ENCODE measurements around the gene CRELD2.

The CRELD2 gene

DNA sequence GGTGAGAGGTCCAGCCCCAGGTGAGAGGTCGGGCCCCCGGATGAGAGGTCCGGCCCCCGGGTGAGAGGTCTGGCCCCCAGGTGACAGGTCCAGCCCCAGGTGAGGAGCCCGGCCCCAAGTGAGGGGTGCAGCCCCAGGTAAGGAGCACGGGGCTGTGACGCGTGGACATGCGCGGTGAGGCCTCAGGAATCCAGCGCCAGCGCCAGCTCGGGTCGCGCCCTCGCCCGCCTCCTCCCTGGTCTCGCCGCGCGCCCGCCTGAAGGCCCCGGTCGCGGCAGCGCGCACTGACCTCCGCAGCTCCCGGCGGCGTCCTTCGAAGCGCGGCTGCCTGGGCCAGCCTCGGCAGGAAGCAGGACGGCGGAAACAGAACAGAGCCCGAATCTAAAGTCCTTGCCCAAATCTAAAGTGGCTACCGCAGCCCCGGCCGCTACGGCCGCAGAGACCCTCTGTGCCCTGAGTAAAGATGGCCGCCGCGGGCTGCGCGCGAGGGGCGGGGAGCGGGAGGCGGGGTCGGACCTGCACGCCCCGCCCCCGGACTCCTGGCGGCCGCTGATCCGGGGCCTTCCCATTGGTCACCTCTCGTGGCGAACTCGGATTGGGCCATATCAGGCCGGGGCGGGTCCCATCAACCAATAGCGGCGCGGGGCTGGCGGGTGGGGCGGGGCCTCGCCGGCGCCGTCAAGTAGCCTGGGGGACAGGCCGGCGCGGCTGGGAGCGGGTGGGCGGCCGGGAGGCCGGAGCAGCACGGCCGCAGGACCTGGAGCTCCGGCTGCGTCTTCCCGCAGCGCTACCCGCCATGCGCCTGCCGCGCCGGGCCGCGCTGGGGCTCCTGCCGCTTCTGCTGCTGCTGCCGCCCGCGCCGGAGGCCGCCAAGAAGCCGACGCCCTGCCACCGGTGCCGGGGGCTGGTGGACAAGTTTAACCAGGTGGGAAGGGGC lies at the start of gene CRELD2, which contains the start of gene ALG12:
TSS of gene CRELD2 (plus strand) at position 661 of the 937 bp plus-strand sequence. CDS start at position 797, 136 bp downstream.
TSS of gene ALG12 (minus strand) at position 465 of the 937 bp plus-strand sequence. CDS start 4,673 bp downstream, outside the sequence.
- no peak for FAIRE-seq

- no peak for FAIRE-seq
Measured at GRCh38 chr22:49869086-49869830, 49.2 kb upstream of the CRELD2 start.

DNA sequence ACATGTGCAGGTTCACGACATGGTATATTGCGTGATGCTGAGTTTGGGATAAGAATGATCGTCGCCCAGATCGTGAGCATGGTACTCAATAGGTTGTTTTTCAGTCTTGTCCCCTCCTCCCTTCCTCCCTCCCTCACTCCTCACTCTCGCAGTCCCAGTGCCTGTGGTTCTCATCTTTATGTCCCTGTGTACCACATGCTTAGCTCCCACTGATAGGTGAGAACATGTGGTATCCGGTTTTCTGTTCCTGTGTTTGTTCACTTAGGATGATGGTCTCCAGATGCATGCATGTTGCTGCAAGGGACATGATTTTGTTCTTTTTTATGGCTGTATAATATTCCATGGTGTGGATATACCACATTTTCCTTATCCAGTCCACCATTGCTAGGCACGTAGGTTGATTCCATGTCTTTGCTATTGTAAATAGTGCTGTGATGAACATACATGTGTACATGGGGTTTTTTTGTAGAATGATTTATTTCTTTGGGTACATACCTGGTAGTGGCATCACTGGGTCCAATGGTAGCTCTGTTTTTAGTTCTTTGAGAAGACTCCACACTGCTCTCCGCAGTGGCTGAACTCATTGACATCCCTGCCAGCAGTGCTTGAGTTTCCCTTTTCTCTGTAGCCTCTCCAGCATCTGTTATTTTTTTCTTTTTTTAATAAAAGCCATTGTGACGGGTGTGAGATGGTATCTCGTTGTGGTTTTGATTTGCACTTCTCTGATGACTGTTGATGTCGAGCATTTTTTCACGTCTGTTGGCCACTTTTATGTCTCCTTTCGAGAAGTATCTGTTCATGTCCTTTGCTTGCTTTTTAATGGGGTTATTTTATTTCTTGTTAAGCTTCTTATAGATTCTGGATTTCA lies 48.4 kb upstream of the CRELD2 start:
- no peak for FAIRE-seq

DNA sequence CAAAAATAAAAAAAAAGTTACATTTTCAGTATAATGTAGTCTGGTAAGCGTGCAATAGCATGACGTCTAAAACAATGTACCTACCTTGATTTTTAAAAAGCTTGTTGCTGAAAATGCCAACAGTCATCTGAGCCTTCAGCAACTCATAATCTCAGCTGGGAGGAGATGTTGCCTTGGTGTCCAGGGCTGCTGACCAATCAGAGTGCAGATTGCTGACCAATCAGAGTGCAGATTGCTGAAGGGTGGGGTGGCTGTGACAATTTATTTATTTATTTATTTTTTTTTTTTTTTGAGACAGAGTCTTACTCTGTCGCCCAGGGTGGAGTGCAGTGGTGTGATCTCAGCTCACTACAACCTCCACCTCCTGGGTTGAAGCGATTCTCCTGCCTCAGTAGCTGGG lies 47.0 kb upstream of the CRELD2 start:
- FAIRE-seq = no peak

DNA sequence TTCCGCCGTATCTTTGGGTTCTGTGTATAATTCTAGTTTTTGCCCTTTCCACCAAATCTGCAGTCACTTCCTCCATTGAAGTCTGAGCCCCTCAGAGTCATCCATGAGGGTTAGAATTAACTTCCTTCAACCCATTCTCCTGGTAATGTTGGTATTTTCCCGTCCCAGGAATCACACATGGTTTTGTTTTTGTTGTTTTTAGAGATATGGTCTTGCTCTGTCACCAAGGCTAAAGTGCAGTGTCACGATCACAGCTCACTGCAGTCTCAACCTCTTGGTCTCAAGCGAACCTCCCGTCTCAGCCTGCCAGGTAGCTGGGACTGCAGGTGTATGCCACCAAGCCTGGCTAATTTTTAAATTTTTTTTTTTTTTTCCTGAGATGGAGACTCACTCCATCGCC lies 46.1 kb upstream of the CRELD2 start:
- no peak for FAIRE-seq

GRCh38 chr22:49873228-49873940 lies 45.0 kb upstream of the CRELD2 start:
- no peak for FAIRE-seq

GRCh38 chr22:49877642-49878041 lies 40.8 kb upstream of the CRELD2 start:
- no peak for FAIRE-seq

DNA sequence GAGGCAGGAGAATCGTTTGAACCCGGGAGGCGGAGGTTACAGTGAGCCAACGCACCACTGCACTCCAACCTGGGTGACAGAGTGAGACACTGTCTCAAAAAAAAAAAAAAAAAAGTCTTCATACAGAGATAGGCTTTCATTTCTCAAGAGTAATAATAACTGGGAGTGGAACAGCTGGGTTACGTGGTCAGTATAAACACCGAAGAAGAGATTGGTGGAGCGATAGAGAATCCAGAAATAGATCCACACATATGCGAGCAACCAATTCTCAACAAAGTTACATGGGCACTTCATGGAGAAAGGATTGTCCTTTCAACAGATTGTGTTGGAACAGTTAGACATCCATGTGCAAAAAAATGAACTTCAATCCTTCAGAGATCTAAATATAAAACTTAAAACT lies 40.2 kb upstream of the CRELD2 start:
- FAIRE-seq = no peak

DNA sequence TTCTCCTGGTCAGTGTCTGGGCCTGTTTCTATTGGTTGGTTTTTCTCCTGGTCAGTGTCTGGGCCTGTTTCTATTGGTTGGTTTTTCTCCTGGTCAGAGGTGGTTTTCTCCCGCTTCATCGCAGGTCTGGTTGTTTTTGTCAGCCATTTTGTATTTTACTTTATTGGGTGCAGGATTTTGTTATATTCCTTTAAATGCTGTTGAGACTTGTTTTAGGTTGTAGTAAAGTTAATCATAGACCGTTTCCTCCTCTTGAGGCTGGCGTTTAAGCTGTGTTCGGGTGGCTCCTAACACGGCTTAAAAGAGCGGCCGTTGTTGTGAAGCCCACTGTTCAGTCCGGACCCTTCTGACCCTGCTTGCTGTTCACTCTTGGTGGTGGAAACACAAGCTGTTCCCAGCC lies 38.6 kb upstream of the CRELD2 start:
- no peak for FAIRE-seq

GRCh38 chr22:49880281-49880680 lies 38.2 kb upstream of the CRELD2 start:
- FAIRE-seq = no peak

DNA sequence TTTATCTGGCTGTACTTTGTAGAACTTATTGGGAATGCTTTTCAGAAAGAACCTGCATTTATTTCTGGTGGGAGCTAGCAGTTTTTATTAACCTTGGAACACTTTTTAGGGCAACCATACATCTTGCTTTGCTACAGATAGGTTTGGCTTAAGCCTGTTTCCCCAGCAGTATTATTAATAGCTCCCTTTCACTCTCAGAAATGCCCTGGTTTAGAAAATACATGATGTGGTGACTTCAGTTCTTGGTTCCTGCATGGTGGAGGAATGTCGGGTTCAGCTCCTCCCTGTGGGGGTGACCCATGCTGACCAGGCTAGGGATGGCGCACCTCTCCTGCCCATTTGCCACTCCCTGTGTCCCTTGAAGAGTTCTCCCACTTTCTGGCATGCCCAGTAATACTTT lies 36.6 kb upstream of the CRELD2 start:
- no peak for FAIRE-seq

- no peak for FAIRE-seq
Measured at GRCh38 chr22:49882519-49883293, 35.7 kb upstream of the CRELD2 start.

DNA sequence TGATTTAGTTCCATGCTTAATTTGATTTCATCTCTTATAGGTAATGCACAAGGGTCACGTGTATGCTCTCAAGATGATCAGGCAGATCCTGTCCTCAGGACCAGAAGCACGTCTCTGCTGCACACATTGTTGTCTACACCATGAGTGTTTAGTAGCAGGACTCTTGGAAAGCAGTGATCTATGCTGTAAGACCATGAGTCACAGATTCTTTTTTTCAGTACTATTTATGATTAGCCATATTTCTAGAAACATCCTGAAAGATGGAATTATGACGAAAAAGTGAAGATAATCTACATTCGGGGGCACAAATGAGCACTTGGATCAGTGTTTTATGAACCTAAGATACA lies 35.2 kb upstream of the CRELD2 start:
- no peak for FAIRE-seq

GRCh38 chr22:49884075-49884474 lies 34.4 kb upstream of the CRELD2 start:
- FAIRE-seq = no peak

- FAIRE-seq = no peak
Measured at GRCh38 chr22:49884503-49885260, 33.8 kb upstream of the CRELD2 start.

- FAIRE-seq = no peak
Measured at GRCh38 chr22:49885281-49885680, 33.2 kb upstream of the CRELD2 start.

DNA sequence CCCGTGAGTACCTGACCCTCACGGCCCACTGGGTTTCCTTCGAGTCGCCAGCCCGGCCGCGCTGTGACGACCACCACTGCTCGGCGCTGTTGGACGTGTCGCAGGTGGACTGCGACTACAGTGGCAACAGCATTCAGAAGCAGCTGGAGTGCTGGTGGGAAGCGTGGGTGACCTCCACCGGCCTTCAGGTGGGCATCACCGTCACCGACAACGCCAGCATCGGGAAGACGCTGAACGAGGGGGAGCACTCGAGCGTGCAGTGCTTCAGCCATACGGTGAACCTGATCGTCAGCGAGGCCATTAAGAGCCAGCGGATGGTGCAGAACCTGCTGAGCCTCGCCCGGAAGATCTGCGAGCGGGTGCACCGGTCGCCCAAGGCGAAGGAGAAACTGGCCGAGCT lies 32.6 kb upstream of the CRELD2 start:
- FAIRE-seq = no peak

DNA sequence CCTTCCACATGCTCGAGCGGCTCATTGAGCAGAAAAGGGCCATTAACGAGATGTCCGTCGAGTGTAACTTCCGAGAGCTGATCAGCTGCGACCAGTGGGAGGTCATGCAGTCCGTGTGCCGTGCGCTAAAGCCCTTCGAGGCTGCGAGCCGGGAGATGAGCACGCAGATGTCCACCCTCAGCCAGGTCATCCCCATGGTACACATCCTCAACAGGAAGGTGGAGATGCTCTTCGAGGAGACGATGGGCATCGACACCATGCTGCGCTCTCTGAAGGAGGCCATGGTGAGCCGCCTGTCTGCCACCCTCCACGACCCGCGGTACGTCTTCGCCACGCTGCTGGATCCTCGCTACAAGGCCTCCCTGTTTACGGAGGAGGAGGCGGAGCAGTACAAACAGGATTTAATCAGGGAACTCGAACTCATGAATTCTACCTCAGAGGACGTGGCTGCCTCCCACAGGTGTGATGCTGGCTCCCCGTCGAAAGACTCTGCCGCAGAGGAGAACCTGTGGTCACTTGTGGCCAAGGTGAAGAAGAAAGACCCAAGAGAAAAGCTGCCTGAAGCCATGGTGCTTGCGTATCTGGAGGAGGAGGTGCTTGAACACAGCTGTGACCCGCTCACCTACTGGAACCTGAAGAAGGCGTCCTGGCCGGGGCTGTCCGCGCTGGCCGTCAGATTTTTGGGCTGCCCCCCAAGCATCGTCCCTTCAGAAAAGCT lies 31.9 kb upstream of the CRELD2 start:
- FAIRE-seq = no peak

DNA sequence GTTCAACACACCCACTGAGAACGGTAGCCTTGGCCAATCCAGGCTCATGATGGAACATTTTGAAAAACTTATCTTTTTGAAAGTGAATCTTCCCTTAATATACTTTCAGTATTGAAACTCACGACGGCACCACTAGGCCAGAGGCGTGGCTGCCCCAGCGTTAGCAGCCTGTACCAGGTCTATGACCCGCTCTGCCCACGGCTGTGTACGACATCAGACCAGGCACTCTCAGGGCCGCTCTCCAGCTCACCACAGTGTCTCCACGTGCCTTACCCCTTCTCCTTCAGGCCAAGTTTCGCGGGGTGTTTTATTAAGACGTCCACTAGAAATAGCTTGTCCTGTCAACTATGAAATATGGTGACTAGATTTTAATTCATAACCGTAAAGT lies 31.4 kb upstream of the CRELD2 start:
- no peak for FAIRE-seq

DNA sequence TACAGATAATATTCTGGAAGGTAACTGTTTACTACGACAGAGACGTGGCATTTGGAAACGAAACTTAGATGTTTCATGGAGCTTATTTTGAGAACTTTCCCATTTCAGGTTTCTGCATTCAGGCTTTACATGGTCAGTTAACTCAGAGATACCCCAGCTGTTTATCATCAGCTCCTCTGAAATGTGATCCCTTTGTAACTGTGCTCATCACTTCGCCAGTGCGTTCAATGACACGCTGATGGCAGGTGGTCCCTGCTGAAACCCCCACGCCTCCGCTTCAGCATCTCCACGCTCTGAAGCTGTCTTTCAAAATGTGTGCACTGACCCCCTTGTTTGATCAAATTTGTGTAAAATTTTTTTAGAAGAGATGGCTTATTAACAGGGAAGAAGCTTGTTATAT lies 30.7 kb upstream of the CRELD2 start:
- FAIRE-seq = no peak

Measured in colon (tissue), 2 donors.